HepG2 (cell line): ENCODE results near the gene NEDD4L. TPM values are rescaled to one million over a fixed set of nuclear protein-coding genes. Genes with fewer than 3 reads are reported as not detected.
A peak's percentile ranks its signal among the peaks of the same experiment; 100 is the strongest.

Experiments
- ATAC-seq: fragments of 200-7000 bp; cut with Tn5 transposase; 3 replicates; pipeline ENCODE4 v1.9.1; 2020; ENCODE audit warnings: mild to moderate bottlenecking, moderate library complexity
- BruUV-seq: library from RNA; stranded (reverse); fragments of 400-500 nt; replicated peaks from 2 replicates; lab custom pipeline; 2021; lab: Mats Ljungman, UMichigan
- CTCF ChIA-PET: fragments of 300-600 bp; formaldehyde crosslinking; extraction: SDS; loops from one replicate; lab custom pipeline; 2021; ENCODE audit warnings: low total read pairs, inconsistent platforms, low intra/inter-chr PET ratio; lab: Yijun Ruan, JAX
- POLR2A ChIA-PET: fragments of 350-600 bp; sonication (Branson Sonifier 250); formaldehyde crosslinking; loops from one replicate; lab custom pipeline; 2020; ENCODE audit warnings: antibody characterized with exemption, inconsistent platforms; lab: Yijun Ruan, JAX
- DNase-seq: peaks from one replicate; pipeline ENCODE4 v3.0.0-alpha.2; 2015; ENCODE audit warnings: low spot score
- FAIRE-seq: peaks from 3 replicates; lab custom pipeline; 2011; peaks lifted over from hg19 to GRCh38; lab: Jason Lieb, UNC
- H2AFZ ChIP-seq: one replicate; pipeline ENCODE4 v1.6.1; 2011; ENCODE audit warnings: low read length, inconsistent platforms
- H3K27ac ChIP-seq: fragments of 300-600 bp; 3 replicates; pipeline ENCODE4 v1.8.0; 2011; ENCODE audit warnings: mixed run types, mild to moderate bottlenecking, mixed read lengths, low read length, inconsistent platforms; ENCODE audit not compliant: insufficient read depth; ENCODE audit errors: extremely low read length
- H3K27me3 ChIP-seq, 2 experiments: fragments of 200-600 bp in 1 of 2; 2 replicates in 1 of 2; 3 replicates in 1 of 2; pipeline versions ENCODE4 v1.6.0 to v1.8.0; 2011; ENCODE audit warnings: low read length in 2 of 2, mild to moderate bottlenecking in 2 of 2, moderate library complexity in 2 of 2, inconsistent platforms in 1 of 2; ENCODE audit not compliant: insufficient read depth in 2 of 2, control insufficient read depth in 1 of 2
- H3K36me3 ChIP-seq, 2 experiments: fragments of 200-600 bp in 1 of 2; replicated peaks in 1 of 2; 2 replicates in 1 of 2; 3 replicates in 1 of 2; pipeline versions ENCODE4 v1.5.1 to v1.8.0; 2011; ENCODE audit warnings: low read length in 2 of 2, inconsistent platforms in 1 of 2; ENCODE audit not compliant: insufficient read depth in 2 of 2, control insufficient read depth in 1 of 2
- H3K4me1 ChIP-seq: 2 replicates; pipeline ENCODE4 v1.5.1; 2012; ENCODE audit warnings: low read length, inconsistent platforms; ENCODE audit not compliant: insufficient read depth
- H3K4me2 ChIP-seq: 2 replicates; pipeline ENCODE4 v1.6.0; 2011; ENCODE audit warnings: low read depth, low read length, inconsistent platforms
- H3K4me3 ChIP-seq, 3 experiments: fragments of 200-600 bp in 1 of 3; sonication (generic), shearing (Covaris generic) in 1 of 3; replicated peaks in 1 of 3; 2 replicates each; pipeline ENCODE4 v1.5.1; 2011 to 2016; ENCODE audit warnings: low read length in 3 of 3, inconsistent platforms in 2 of 3, low read depth in 2 of 3, mild to moderate bottlenecking in 2 of 3, control low read depth in 1 of 3, mixed read lengths in 1 of 3; ENCODE audit not compliant: insufficient read depth in 1 of 3
- H3K79me2 ChIP-seq: one replicate; pipeline ENCODE4 v1.6.1; 2011; ENCODE audit warnings: low read length, inconsistent platforms; ENCODE audit not compliant: insufficient read depth
- H3K9ac ChIP-seq: 2 replicates; pipeline ENCODE4 v1.6.0; 2011; ENCODE audit warnings: mild to moderate bottlenecking, low read depth, low read length, inconsistent platforms; ENCODE audit not compliant: insufficient read depth
- H3K9me3 ChIP-seq: 2 replicates; pipeline ENCODE4 v1.5.1; 2012; ENCODE audit warnings: mild to moderate bottlenecking, low read length
- H4K20me1 ChIP-seq: 2 replicates; pipeline ENCODE4 v1.6.0; 2011; ENCODE audit warnings: inconsistent platforms, mild to moderate bottlenecking, low read length, moderate library complexity; ENCODE audit not compliant: insufficient read depth
- CEBPG ChIP-seq: IDR thresholded peaks from 2 replicates; pipeline ENCODE4 v1.6.1; 2016
- CREB1 ChIP-seq, 2 experiments: fragments of 450-650 bp in 1 of 2; IDR thresholded peaks; 2 replicates each; pipeline ENCODE4 v1.6.1; 2016 to 2017; ENCODE audit warnings: control low read depth in 1 of 2, mild to moderate bottlenecking in 1 of 2, missing compliant biosample characterization in 1 of 2, missing genetic modification characterization in 1 of 2
- FOXA3 ChIP-seq: IDR thresholded peaks from 2 replicates; pipeline ENCODE4 v1.6.1; 2016; ENCODE audit warnings: missing genetic modification reagents, missing compliant biosample characterization
- GATAD2A ChIP-seq: IDR thresholded peaks from 2 replicates; pipeline ENCODE4 v1.6.1; 2016
- JUN ChIP-seq: sonication (generic); formaldehyde crosslinking; IDR thresholded peaks from 2 replicates; pipeline ENCODE4 v1.4.0; 2020; ENCODE audit warnings: mild to moderate bottlenecking, missing genetic modification reagents
- MAFF ChIP-seq: IDR thresholded peaks from 2 replicates; pipeline ENCODE4 v1.6.1; 2011; ENCODE audit warnings: low read depth, low read length, improper control_type of control experiment
- MXI1 ChIP-seq: IDR thresholded peaks from 3 replicates; pipeline ENCODE4 v1.6.1; 2012; ENCODE audit warnings: low read depth, low read length, inconsistent platforms, borderline replicate concordance
- NFE2L2 ChIP-seq: fragments of 150-350 bp; IDR thresholded peaks from 2 replicates; pipeline ENCODE4 v1.6.1; 2014; ENCODE audit warnings: low read length
- RARA ChIP-seq: IDR thresholded peaks from 2 replicates; pipeline ENCODE4 v1.6.1; 2016; ENCODE audit warnings: missing genetic modification reagents, missing compliant biosample characterization
- TEAD3 ChIP-seq: optimal IDR thresholded peaks from 2 replicates; pipeline ENCODE3; 2016; ENCODE audit warnings: borderline replicate concordance
- TFE3 ChIP-seq: IDR thresholded peaks from 2 replicates; pipeline ENCODE4 v1.6.1; 2016
- TSC22D2 ChIP-seq: sonication (generic); formaldehyde crosslinking; IDR thresholded peaks from 2 replicates; pipeline ENCODE4 v1.5.1; 2020; ENCODE audit warnings: missing genetic modification reagents, mild to moderate bottlenecking, borderline replicate concordance
- ZBTB38 ChIP-seq: sonication (generic); formaldehyde crosslinking; IDR thresholded peaks from 2 replicates; pipeline ENCODE4 v1.5.1; 2020; ENCODE audit warnings: mild to moderate bottlenecking, missing genetic modification reagents
- ZHX2 ChIP-seq, 2 experiments: sonication (generic) in 1 of 2; formaldehyde crosslinking in 1 of 2; IDR thresholded peaks; 2 replicates each; pipeline versions ENCODE4 v1.6.1 to v1.9.0; 2014 to 2022; ENCODE audit warnings: antibody characterized with exemption in 1 of 2, borderline replicate concordance in 1 of 2, inconsistent platforms in 1 of 2, low read depth in 1 of 2, missing genetic modification reagents in 1 of 2
- ZKSCAN8 ChIP-seq: IDR thresholded peaks from 2 replicates; pipeline ENCODE4 v1.6.1; 2016; ENCODE audit warnings: borderline replicate concordance, missing genetic modification reagents, missing compliant biosample characterization
- WGBS: methylation state at CpG from one replicate; pipeline ENCODE4 v1.1.6; 2017; ENCODE audit warnings: low lambda C conversion rate; 5-methylcytosine and 5-hydroxymethylcytosine counted together
- in situ Hi-C: cut with HindIII; loops from 2 replicates; pipeline ENCODE4 v1.10.0; 2017; ENCODE audit warnings: low pct_unique_long_range_greater_than_20kb; ENCODE audit not compliant: extremely low pct_ligation_motif_present
- intact Hi-C: fragments of 100-400 bp; cut with micrococcal nuclease; formaldehyde crosslinking; loops from one replicate; pipeline ENCODE4 v1.10.0; 2022; ENCODE audit not compliant: unreplicated experiment
- polyA plus RNA-seq, 8 experiments: library from polyadenylated mRNA; depleted of rRNA in 3 of 8; stranded (reverse) in 7 of 8; unstranded in 1 of 8; fragments of >200 nt; fragmentation: Illumina TruSeq in 4 of 8; extraction: Trizol in 4 of 8; gene quantifications; 2 replicates each; pipeline versions ENCODE4 v1.2.1 to v1.2.3, GENCODE V29; 2011 to 2016; ENCODE audit warnings: low read depth in 4 of 8, missing spikeins in 1 of 8, mixed read lengths in 1 of 8; ENCODE audit not compliant: insufficient read depth in 1 of 8
- total RNA-seq, 5 experiments: library from RNA; depleted of rRNA; stranded (reverse); fragments of >200 nt; fragmentation: Illumina TruSeq; extraction: Trizol; gene quantifications; 2 replicates each; pipeline ENCODE4 v1.2.3, GENCODE V29; 2016; ENCODE audit warnings: low read depth in 1 of 5

Gene NEDD4L
- total and polyA plus RNA-seq, 2 of the 13 experiments (the other 11 are each of a cell fraction or from before 2014, with no cell fraction given), result 168 to 390 TPM

- Histone ChIP-seq H4K20me1 (peaks cover 3% of the 10 kb centered on the region; the same call in 1 of the 2 replicates), H3K9ac (no peak overlapping the region), H3K4me3 (no peak overlapping the region; a peak in 1 of 6 replicates), H3K4me2 (peak overlapping the region; percentile 53; the same call in 1 of the 2 replicates), H3K9me3 (no peaks in the 10 kb centered on the region), H3K36me3 (no peaks in the 10 kb centered on the region), H3K27me3 (no peaks in the 10 kb centered on the region), H3K27ac (peak overlapping the region; percentile 26), H3K79me2 (peaks cover 16% of the 10 kb centered on the region), H3K4me1 (peaks cover 27% of the 10 kb centered on the region), H2AFZ (no peak overlapping the region)
- intact Hi-C loops, result no loop called here
- POLR2A ChIA-PET, result interaction anchor here (0.8 kb wide), 1 partner anchor 11 kb away, joined by 3 read pairs; no protein-coding TSS in a partner anchor
- peak; percentile 69 for DNase-seq
- in situ Hi-C loops, result loop anchor here (25.0 kb wide), 1 partner anchor 231 kb away; no protein-coding TSS in a partner anchor
- no TSS peak for BruUV-seq
- ATAC-seq, result peak; percentile 71
- no peak for FAIRE-seq
- CTCF ChIA-PET, result no interaction called here
- 56% methylated on average over 8 of the region's 8 CpGs for WGBS
- TF ChIP-seq MAFF, result 0 out of 2 replicates have a peak, but pooled peaks have one; percentile 41
- no peak for TF ChIP-seq TSC22D2 (CRISPR knock-in tag)
- peak; percentile 47; the same call in 1 of the 3 replicates for TF ChIP-seq MXI1
- TF ChIP-seq RARA (CRISPR knock-in tag), result peak; percentile 46; the same call in 1 of the 2 replicates
- TF ChIP-seq GATAD2A, result peak; percentile 75
- peak; percentile 32; the same call in 1 of the 2 replicates for TF ChIP-seq TFE3 (CRISPR knock-in tag)
- TF ChIP-seq CREB1 (IDR thresholded peaks at IDR 0.05), result no peak
- TF ChIP-seq CREB1 (CRISPR knock-in tag; IDR thresholded peaks at IDR 0.05), result peak; percentile 22; the same call in 1 of the 2 replicates
- 0 out of 2 replicates have a peak, but pooled peaks have one; percentile 27 for TF ChIP-seq FOXA3 (CRISPR knock-in tag)
- TF ChIP-seq ZBTB38, result 0 out of 2 replicates have a peak, but pooled peaks have one; percentile 36
- 0 out of 2 replicates have a peak, but pooled peaks have one; percentile 13 for TF ChIP-seq CEBPG (CRISPR knock-in tag)
- TF ChIP-seq ZHX2 (IDR thresholded peaks at IDR 0.05; ENCODE audit: low read depth), result peak; percentile 71
- TF ChIP-seq ZHX2 (CRISPR knock-in tag; IDR thresholded peaks at IDR 0.05; ENCODE audit: borderline replicate concordance), result no peak
- peak; percentile 51; the same call in 1 of the 2 replicates for TF ChIP-seq JUN (CRISPR knock-in tag)
- no peak for TF ChIP-seq ZKSCAN8
- TF ChIP-seq NFE2L2, result peak; percentile 29; the same call in 1 of the 2 replicates
- peak; percentile 15 for TF ChIP-seq TEAD3 (CRISPR knock-in tag)
Measured at GRCh38 chr18:58117786-58118403, 73.9 kb downstream of the NEDD4L start.
